ENCODE data around the gene MEF2C.

MEF2C gene

GRCh38 chr5:88829054-88829453 lies 53.9 kb downstream of the MEF2C start:
- no peak for DNase-seq (ENCODE audit: low read depth in 3 of 3)

- DNase-seq (ENCODE audit: low read depth in 3 of 3) = no peak
These were observed 55.0 kb downstream of the MEF2C start for GRCh38 chr5:88827997-88828396.

GRCh38 chr5:88826646-88827585 lies 56.1 kb downstream of the MEF2C start:
- DNase-seq (ENCODE audit: low read depth in 3 of 3) = no peak

GRCh38 chr5:88825584-88826315 lies 57.2 kb downstream of the MEF2C start:
- DNase-seq (ENCODE audit: low read depth in 3 of 3) = no peak

DNA sequence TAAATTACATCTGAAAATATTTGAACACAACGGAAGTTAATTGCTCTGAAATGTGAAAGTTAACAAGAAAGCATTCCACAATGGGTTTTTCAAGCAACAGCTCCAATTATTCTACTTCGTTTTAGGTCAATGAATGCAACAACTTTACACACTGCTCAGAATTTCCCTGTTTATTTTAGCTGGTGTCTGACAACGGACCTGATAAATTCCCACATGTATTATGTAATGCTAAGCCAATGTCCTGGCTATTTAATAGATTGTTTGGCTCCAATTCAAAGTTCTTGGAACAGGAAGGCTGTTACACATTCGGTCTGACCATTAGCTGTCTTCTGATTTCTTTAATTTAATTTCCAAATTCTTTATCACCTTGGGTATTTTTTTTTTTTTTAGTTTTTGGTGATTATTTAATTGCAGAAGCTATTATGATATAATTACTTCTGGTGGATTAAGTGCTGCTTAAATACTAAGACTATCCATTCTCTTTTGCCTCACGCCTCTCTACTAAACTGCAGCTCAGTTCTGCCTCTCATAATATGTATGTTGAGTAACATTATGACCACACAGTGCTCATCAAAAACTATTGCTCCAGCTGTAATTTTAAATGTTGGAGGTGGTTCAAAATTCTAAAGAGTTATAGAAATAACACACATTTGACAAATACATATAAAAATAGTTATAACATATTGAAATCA lies 57.9 kb downstream of the MEF2C start:
- DNase-seq (ENCODE audit: low read depth in 3 of 3) = no peak

- no peak for DNase-seq (ENCODE audit: low read depth in 3 of 3)
These were observed 58.8 kb downstream of the MEF2C start for GRCh38 chr5:88824141-88824540.

DNA sequence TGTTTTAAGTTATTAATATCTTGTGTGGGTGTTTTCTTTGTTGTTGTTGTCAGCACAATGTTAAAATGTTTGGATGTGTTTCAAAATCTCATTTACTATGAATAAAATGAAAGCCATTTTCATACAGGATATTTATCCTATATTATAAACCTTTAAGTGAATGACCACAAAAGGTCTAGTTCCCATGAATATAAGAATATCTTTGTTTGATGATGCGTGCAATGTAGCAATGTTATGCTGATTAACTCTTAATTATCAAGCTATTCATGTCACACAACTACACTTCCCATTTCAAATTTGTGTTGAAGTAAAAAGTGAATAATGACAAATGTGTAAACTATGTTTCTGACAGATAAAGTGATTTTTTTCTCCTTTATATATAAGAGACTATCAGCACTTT lies 59.8 kb downstream of the MEF2C start:
- DNase-seq (ENCODE audit: low read depth in 3 of 3) = no peak

GRCh38 chr5:88821161-88821560 lies 61.8 kb downstream of the MEF2C start:
- DNase-seq (ENCODE audit: low read depth in 3 of 3) = no peak

- DNase-seq (ENCODE audit: low read depth in 3 of 3) = no peak
These were observed 62.4 kb downstream of the MEF2C start for GRCh38 chr5:88820581-88820980.

GRCh38 chr5:88819301-88819999 lies 63.5 kb downstream of the MEF2C start:
- no peak for DNase-seq (ENCODE audit: low read depth in 3 of 3)

DNA sequence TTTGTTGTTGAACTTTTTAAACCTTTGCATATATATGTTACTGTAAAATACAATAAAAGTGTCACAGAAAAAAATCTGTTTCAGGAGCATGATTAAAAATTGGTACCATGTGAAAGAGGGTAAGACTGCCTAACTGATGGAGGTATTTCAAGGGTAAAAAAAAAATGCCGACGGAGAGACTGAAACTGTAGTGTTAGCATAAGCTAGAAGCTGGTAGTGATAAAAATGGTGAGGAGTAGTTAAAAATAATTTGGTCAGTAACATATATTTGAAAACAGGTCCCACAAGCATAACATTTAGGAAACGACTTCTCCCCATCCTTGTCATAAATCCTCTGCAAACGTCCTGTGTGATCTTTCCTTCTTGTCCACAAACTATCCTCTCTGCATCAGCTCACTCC lies 64.7 kb downstream of the MEF2C start:
- no peak for DNase-seq (ENCODE audit: low read depth in 3 of 3)

DNA sequence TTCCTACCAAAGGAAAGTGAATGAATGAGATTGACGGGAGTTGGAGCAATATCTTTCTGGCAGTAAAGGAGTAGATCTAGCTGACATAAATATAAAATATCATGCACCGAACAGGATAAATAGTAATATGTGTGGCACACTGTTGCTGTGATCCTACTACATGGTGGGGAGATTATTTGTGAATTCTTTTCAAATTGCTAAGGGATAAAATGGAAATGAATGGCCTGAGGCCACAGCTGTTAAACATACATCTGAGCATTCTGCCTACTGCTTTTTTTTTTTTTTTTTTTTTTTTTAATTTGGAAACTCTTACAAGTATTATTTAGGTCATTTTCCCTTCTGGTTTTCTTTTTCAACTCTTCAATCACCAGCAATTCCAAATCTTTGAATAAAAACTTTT lies 66.8 kb downstream of the MEF2C start:
- DNase-seq (ENCODE audit: low read depth in 3 of 3) = no peak

DNA sequence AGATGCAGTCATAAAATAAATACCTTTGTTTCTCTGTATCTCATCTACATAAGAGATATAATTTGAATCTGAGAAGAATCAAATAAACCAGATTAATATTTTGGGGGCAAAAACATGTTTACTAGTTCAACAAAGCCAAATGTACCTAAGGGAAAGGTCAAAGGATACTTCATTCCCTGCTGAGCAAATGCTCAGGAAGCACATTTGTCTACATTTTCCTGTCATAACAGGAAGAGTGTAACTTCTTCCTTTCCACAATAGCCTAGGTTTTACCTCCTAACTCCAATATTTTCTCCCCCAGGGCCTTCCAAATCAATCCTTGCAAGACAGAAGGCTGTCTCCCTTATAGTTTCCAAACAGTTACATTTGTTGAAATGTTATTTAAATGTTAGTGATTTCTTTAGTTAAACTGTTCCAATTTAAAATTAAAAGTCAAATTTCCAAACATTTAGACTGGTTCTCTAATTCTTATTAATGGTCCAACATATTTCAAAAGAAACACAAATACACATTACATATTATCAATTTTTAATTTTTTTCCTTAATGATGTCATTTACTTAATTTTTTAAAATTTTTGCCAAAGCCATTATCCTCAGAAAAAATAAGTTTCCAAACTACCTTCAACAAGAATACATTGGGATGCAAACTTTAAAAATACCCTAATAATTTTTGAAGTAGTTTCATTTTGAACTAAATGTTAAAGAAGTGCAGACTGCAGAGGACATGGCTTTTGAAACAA lies 67.8 kb downstream of the MEF2C start:
- DNase-seq (ENCODE audit: low read depth in 3 of 3) = no peak

- DNase-seq (ENCODE audit: low read depth in 3 of 3) = no peak
These were observed 69.0 kb downstream of the MEF2C start for GRCh38 chr5:88813805-88814575.

DNA sequence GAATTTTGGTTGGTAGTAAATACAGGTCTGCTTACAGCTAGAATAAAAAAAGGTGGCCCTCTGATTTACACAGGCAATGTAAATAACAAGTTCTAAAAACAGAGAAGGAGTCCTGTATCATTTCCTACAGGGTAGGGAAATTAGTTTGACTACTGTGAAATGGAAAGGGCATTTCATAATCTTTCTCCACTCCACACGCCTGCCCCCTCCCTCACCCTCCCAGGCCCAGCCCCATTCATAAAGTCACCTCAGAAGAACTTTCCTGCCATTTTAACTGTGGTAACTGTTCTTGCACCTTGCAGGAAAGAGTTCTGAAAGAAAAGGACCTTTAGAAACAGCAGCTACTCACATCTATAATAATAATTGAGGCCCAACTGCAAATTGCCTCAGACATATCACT lies 69.7 kb downstream of the MEF2C start:
- no peak for DNase-seq (ENCODE audit: low read depth in 3 of 3)

DNA sequence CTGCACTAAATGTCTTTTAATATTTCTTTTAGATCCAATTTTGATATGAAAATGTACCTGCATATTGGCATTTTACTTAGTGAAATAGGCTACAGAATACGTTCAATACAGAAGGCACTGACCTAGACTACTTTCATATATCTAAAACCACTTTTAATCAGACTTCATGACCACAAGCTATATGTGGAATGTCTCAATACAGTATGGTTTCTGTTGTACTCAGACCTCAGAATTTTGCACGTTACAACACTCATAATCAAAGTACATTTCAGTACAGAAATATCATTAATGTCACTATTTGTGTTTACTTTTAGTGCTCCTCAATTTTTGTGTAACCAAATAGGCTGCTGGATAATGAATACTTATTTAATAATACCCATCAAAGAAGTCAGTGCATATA lies 74.8 kb downstream of the MEF2C start:
- no peak for DNase-seq (ENCODE audit: low read depth in 3 of 3)

DNA sequence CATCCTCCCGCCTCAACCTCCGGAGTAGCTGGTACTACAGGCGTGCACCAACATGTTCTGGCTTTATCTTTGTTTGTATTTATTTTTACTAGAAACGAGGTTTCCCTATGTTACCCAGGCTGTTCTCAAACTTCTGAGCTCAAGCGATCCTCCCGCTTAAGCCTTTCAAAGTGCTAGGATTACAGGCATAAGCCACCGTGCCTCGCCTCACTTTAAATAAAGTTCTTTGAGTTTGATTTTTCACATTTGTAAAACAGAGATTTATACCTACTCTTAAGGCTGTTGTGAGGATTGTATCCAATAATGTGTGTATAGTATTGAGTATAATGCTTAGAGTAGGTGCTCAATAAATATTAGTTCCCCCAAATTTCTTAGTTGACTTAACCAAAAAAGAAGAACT lies 75.7 kb downstream of the MEF2C start:
- DNase-seq (ENCODE audit: low read depth in 3 of 3) = no peak

DNA sequence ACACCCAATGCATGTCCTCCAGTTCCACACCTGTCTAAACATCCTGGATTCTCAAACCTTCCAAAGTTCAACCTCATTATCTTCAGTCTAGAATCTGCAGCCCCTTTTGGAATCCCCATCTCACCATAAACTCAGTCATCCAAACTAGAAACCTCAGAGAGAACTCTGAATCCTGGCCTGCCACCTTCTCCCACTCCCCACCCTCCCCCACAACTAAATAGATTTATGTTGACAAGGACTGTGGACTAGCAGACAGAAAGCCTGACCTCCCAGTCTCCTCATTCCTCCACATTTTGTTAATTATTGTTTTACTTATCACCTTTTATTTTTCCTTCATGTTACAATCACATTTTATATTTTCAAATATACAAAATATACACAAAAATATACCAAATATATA lies 76.6 kb downstream of the MEF2C start:
- no peak for DNase-seq (ENCODE audit: low read depth in 3 of 3)

DNA sequence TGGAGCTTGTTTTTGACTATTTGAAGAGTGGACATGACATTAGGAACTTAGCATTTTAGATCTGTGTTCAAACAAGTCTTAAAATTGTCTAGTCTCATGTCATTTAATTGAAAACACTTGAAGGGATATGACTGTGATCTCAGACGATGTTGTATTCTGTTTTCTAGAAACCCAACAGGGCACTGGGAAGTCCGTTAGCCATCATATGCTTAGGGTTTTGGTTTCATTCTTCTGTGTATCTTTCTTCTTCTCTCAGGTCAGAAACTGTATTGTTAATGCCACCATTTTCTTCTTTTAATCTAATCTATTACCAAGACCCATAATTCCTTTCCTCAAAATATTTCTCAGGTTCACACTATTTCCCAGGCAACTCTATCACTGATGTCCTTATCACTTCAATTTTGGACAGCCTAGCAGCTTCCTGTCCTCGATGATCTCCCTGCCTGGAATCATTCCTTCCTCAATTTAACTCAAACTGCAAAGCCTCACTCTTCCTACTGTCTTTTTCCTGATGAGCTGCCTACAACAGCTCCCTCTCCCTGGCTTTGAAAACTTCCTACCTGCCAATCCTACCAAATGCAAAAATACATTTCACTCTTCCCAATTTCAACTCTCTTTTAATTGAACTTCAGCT lies 77.7 kb downstream of the MEF2C start:
- no peak for DNase-seq (ENCODE audit: low read depth in 3 of 3)

- DNase-seq (ENCODE audit: low read depth in 3 of 3) = no peak
These were observed 78.5 kb downstream of the MEF2C start for GRCh38 chr5:88804444-88804843.
